GM19468 (cell line): ENCODE results near the gene DUSP9.
"Not testable (repeated sequence)": the region's sequence is repeated elsewhere in the genome, so short reads cannot be mapped to it uniquely, and the experiment has no call there.

Experiments used
- ATAC-seq: cut with Tn5 transposase; IDR thresholded peaks from one replicate; pipeline ENCODE4 v1.9.1; 2021; ENCODE audit warnings: mild to moderate bottlenecking, moderate library complexity, moderate number of reproducible peaks; ENCODE audit not compliant: unreplicated experiment; ENCODE audit errors: extremely low read depth

DUSP9 gene

DNA sequence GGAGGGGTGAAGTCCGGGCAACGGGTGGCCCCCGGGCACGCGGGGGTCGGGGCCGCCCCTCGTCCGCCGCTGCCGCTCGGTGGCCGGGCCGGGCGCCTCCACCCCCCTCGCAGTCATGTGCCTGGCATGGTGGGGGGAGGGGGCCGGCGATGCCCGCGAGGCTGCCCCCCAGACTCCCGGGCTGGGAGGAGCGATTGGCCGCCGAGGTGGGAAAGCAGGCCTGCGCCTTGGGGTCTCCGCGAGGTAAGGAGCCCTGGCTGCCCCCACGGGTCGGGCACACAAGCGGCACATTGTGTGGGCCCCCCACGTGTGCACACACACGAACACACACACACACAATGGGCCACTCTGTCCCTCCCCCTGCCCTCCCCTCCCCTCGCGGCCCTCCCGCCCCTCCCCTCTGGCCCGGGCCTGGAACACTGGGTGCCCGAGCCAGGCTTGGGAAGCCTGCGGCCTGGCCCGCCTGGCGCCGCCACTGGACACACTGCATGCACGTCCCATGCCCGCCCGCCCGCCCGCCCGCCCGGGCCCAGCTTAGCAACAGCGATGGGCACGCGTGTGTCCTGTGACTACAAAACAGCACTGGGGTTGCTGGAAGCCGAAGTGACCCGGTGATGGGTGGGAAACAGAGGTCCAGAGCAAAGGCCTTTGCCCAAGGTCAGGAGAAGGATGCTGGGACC is 42.0 kb downstream of the DUSP9 start:
- no peak for ATAC-seq

DNA sequence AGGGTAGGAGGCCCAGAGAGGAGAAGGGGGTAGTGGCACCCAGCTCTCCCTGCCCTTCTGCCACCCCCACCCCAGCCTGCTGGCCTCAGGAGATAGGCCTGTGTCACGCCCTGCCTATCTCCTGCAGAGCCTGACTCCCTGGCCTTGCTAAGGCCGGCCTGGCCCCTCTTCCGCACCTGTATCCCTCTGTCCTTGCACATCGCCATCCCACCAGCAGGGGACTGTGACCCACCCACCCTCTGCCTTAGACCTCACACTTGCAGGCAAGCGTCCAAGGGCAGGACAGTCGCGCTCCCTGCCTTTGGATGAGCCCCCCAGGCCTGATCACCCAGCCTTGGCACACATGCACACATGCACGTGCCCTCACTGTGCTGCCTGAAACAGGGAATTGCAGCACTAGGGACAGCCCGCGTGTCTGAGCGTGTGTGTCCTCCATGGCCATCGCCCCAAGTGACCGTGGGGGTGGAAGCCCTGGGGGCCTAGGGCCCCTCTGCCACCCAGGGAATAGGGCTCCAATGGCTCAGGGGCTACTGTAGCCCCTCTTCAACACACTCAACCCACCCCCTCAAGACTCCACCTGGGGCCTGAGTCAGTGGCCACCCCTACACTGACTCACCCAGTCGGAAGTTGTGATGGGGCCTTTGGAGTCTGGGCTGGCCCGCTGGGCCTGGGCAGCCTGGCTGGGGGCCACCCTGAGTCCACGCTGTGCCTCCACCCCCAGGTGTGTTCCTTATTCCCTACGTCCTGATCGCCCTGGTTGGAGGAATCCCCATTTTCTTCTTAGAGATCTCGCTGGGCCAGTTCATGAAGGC is 42.9 kb downstream of the DUSP9 start:
- no peak for ATAC-seq

DNA sequence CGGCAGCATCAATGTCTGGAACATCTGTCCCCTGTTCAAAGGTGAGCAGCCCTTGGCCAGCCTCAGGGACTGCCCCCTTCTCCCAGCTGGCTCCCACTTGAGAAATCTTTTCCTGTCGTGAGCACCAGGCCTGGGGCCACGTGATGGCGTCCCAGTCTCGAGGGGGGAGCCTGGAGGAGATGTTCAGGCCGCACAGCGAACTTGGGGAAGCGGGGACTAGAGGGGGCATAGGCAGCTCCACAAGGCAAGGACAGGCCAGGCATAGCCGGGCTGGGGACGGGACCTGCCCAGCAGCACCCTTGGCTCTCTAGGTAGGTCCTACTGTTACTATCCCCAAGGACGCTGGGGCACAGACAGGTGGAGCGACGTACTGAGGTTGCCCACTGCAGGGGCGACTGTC is 43.5 kb downstream of the DUSP9 start:
- ATAC-seq = no peak

DNA sequence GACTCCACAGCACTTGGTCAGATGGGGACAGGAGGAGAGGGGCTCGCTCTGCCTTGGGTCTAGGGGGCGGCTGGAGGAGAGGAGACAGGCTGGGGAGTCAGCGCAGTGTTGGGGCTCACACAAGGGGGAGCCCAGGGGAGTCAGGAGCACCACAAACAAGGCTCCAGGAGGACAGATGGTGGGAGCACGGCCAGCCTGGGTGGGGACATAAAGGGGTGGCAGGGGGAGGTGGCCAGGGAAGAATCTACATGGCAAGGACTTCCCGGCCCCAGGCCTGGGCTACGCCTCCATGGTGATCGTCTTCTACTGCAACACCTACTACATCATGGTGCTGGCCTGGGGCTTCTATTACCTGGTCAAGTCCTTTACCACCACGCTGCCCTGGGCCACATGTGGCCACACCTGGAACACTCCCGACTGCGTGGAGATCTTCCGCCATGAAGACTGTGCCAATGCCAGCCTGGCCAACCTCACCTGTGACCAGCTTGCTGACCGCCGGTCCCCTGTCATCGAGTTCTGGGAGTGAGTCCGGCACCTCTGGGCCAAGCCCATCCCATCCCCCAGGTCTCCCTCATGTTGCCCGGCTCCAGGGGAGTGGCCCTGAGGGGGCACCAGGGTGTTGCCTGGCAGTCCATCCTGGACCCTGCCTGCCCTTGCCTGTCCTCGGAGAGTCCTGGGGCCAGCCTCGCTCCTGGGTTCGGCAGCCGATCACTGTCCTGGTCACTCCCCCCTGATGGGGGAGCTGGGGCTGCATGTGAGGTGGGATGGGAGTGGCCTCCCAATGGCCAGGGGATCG is 44.2 kb downstream of the DUSP9 start:
- ATAC-seq = not testable (repeated sequence)

DNA sequence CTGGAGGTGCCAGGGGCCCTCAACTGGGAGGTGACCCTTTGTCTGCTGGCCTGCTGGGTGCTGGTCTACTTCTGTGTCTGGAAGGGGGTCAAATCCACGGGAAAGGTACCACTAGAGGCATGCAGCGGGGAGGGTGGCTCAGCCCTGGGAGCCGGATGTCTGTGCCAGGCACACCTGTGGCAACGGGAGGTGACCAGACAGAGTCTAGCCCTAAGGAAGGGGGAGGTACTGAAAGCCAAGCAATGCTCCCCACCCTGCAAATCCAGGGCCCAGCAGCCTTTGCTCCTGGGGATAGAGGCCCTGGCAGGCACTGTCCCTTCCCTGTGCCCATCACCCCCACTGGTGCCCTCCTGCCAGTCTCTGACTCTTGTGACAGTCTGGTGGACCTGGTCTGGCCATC is 45.0 kb downstream of the DUSP9 start:
- ATAC-seq = no peak

DNA sequence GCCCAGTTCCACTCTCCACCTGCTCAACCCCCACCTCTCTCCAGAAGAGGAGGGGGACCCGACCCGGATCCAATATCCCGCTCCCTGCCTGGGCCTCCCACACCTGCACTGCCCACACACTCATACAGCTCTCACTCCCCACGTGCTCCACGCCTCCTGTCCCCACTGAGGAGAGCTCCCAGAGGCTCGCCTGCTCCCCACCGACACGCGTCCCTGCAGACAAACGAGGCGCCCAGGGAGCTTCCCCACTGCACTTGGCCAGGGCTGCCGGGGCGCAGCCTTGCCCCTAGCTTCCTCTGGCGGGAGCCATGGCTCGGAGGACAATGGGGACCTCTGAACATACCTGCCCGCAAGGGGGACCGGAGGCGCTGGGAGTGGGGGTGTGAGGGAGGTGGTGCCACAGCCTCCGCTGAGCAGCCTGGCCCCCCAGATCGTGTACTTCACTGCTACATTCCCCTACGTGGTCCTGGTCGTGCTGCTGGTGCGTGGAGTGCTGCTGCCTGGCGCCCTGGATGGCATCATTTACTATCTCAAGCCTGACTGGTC is 45.7 kb downstream of the DUSP9 start:
- no peak for ATAC-seq

DNA sequence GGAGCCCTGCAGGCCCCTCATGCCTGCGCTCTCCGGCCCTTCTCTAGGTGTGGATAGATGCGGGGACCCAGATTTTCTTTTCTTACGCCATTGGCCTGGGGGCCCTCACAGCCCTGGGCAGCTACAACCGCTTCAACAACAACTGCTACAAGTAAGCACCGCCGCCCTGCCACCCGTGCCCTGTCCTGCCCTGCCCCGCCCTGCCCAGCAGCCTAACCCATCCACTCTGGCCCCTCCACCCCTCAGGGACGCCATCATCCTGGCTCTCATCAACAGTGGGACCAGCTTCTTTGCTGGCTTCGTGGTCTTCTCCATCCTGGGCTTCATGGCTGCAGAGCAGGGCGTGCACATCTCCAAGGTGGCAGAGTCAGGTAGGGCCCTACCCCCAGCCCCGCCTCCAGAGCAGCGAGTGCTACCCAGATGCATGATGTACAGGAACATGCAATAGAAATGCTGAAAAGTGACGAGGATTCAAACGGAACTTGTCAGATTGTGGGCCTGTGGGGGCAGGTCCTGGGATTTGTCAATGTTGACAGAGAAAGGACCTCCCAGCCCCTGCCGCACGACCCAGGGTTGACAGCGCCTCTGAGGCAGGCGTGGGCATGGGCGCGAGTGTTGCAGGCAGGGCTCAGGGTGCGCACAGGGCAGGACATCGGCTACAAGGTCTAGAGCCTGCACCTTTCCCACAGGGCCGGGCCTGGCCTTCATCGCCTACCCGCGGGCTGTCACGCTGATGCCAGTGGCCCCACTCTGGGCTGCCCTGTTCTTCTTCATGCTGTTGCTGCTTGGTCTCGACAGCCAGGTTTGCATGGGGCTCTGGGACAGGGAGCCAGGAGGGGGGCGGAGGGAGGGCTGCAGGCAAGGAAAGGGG is 46.4 kb downstream of the DUSP9 start:
- ATAC-seq = no peak

DNA sequence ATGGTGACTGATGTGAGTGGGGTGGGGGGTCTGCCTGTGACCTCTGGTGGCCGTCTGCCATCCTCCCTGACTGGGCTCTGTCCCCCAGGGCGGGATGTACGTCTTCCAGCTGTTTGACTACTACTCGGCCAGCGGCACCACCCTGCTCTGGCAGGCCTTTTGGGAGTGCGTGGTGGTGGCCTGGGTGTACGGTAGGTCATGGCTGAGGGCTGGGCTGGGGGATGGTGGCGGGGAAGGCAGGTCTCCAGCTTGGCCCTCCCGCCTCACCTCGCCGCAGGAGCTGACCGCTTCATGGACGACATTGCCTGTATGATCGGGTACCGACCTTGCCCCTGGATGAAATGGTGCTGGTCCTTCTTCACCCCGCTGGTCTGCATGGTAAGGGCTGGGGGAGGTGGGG is 47.3 kb downstream of the DUSP9 start:
- not testable (repeated sequence) for ATAC-seq

DNA sequence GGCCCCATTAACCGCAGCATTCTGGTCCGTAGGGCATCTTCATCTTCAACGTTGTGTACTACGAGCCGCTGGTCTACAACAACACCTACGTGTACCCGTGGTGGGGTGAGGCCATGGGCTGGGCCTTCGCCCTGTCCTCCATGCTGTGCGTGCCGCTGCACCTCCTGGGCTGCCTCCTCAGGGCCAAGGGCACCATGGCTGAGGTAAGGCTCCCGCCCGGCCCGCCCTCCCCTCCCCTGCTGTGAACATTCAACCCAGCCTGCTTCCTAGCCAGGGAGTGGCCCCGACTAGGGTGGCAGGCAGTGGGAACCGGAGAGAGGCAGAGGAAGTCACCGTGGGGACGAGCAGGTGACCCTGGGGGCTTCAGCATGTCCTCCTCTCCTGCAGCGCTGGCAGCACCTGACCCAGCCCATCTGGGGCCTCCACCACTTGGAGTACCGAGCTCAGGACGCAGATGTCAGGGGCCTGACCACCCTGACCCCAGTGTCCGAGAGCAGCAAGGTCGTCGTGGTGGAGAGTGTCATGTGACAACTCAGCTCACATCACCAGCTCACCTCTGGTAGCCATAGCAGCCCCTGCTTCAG is 47.8 kb downstream of the DUSP9 start:
- no peak for ATAC-seq

DNA sequence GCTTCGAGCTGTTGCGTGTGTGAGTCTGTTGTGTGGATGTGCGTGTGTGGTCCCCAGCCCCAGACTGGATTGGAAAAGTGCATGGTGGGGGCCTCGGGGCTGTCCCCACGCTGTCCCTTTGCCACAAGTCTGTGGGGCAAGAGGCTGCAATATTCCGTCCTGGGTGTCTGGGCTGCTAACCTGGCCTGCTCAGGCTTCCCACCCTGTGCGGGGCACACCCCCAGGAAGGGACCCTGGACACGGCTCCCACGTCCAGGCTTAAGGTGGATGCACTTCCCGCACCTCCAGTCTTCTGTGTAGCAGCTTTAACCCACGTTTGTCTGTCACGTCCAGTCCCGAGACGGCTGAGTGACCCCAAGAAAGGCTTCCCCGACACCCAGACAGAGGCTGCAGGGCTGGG is 49.1 kb downstream of the DUSP9 start:
- ATAC-seq = no peak

DNA sequence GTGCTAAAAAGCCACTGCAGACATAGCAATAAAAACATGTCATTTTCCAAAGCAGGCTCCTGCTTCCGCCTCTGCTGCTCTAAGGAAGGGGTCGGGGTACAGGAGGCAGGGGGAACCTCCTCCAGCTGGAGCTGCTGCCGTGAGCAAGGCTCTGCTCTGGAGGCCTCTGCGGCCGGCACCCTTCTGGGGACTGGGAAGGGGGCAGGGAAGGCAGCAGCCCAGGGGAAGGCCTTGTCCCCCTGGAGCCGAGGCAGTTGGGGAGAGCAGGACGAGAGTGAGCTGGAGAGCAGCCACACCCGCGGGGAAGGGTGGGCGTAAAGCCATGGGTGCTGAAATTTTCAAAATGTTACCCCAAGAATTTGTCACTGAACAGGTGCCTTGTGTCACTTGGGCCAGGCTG is 49.5 kb downstream of the DUSP9 start:
- ATAC-seq = not testable (repeated sequence)

DNA sequence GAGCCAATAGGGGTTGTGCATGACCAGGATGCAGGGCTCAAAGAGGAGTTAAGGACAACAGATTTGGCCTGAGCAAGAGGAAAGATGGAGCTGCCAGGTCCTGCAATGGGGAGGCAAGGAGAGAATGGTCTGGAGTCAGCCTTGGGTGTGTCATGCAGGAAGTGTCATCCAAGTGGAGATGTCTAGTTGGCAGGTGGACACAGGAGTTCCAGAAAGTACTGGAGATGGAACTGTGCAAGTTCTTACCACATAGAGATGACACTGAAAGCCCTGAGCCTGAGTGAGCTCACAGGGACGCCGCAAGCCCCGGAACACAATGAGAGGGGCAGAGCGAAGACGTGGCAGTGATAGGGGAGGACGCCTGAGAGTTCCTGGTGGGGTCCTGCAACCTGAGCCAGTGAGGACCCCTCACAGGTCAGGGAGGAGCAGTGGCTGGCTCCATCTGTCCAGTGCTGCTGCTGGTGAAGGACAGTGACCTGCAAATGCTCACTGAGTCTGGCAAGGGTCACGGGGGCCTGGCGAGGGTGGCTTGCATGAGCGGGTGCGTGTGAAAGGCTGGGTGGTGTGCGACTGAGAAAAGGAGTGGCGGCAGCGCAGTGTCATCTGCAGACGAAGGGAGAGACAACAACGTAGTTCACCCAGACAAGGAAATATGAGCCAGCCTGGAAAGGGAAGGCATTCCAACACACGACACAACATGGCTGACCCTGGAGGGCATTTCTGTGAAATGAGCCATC is 50.2 kb downstream of the DUSP9 start:
- not testable (repeated sequence) for ATAC-seq

DNA sequence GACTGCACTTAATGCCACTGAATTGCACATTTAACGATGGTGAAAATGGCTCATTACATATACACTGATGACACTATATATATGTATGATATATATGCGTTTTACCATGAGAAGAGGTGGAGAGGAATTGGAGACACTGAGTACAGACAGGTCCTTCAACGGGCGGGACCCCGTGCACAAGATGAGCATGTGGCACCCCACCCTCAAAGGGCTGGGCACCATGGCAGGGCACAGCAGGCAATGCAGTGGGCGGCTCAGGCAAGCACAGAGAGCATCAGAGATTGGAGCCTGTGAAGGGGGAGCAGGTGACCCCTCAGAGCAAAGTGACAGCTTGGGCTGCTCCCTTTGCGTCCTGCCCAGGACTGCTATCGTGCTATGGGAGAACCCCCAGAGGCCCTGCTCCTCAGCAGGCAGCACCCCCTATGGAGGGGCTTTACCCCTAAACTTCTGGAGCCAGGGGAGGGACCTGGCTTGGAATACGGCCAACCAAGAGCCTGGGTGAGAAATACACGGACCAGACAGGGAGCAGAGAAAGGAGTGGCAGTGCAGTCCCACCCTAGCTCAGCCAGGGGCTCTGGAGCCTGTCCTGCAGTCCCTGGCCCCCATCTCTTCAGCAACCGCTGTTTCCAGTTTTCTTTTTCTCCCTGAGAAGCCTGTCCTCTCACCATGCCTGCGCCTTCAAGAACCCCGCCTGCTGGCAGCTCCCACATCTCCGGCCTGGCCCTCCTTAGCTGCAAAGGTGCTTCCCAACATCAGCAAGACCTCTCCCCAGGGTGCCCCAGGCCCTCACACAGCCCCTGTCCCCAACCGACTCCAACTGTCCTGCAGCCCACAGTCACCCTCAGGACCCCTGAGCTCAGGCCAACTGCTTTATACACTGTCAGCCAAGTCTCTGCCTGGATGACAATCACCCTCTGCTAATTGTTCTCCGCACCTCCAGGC is 51.2 kb downstream of the DUSP9 start:
- ATAC-seq = no peak

DNA sequence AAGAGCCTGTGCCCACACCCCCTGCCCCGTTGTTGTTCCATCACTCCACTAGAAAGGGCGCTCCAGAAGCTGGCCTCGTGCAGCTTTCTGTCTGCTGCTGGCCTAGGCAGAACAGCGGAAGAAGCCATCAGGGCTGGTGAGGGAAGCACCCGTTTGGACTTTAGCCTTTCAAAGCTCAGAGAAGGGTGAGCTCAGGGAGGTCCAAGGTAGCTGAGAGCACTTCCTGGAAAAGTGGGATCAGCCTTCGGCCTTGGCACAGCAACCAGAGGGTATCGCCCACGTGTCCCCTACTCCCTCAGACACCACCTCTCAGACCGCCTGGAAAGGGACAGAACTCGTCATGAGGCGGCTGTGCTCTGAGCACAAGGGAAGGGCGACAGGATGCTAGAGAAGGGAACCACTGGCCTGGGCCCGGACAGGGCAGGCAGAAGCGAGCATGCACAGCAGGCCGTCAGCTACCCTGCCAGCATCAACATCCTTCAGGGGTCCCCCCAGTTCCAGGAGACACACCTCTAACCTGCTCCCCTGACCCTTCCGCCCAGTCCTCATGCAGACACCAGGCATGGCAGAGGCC is 52.3 kb downstream of the DUSP9 start:
- ATAC-seq = not testable (repeated sequence)

DNA sequence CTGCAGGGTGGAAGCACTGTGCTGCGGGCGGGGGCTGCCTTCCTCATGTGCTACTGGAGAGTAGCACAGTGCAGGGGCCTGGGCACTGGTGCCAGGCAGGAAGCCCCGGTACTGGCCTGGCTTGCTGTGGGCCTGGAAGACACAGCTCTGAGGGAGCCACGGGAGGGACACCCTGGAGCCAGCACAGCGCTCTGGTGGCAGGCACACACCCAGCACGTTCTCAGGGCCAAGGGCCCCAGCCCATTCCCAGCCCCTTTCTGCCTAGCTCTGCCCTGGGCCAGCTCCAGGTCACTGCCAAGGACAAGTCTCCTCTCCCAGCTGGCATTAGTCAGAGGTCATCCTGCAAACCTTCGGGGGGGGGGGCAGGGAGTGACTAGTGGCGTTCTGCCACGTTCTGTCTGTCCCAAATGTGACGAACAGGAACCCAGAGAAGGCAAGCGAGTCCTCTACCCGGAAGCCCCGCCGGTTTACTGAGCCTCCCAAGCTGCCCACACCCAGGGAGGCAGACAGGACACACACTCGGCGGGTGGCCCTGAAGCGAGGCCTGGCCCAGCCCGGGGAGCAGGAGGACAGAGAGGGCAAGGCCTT is 52.9 kb downstream of the DUSP9 start:
- not testable (repeated sequence) for ATAC-seq

DNA sequence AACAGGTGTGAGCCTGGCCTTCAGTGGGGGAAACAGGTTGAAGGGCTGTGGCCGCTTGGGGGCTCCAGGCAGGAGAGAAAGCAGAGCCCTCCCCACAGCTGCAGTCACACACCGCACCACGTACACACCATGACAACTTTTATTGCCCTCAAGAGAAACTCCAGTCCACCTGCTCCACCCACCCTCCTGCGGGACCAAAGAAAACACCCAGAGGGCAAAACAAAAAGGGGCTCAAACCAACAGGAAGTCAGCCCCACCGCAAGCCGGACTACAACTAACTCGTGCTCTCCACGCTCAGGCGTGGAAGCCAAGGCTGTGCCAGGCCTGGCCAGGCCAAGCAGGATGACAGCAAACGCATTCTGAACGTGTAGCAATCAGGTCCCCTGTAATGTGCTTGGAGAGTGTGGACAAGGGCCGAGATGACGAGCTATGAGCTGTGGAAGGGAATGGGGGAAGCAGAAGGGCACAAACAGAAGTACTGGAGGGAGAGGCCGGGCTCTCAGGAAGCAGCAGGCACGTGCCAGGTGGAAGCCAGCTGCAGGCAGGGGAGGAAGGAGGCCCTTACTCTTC is 53.5 kb downstream of the DUSP9 start:
- ATAC-seq = no peak
